Measurements from ENCODE around the gene ABHD17B.

DNA sequence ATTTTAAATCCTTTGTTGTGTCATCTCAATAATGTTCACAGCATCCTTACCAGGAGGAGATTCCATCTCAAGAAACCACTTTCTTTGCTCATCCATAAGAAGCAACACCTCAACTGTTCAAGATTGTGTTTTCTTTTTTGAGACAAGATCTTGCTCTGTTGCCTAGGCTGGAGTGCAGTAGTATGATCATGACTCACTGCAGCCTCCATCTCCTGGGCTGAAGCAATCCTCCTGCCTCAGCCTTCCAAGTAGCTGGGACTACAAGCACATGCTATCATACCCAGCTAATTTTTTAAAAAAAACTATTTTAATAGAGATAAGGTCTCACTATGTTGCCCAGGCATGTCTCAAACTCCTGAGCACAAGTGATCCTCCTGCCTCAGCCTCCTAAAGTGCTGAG is 60.0 kb downstream of the ABHD17B start:
- TF ChIP-seq YY1 (IDR thresholded peaks at IDR 0.05): no peak
- TF ChIP-seq REST (IDR thresholded peaks at IDR 0.05): no peak
